Pancreas (tissue), 10 donors: ENCODE results near the gene RGP1. TPM values are rescaled to one million over a fixed set of nuclear protein-coding genes. Genes with fewer than 3 reads are reported as not detected.

Experiments used
- ATAC-seq, 4 donors: fragments of 200-7000 bp; cut with Tn5 transposase; one replicate each; pipeline versions ENCODE4 v1.8.0 to v1.9.1; 2020; ENCODE audit warnings: mild to moderate bottlenecking in 4 of 4, moderate library complexity in 4 of 4
- DNase-seq, 6 donors: peaks; one replicate each; pipeline ENCODE4 v3.0.0-alpha.2; 2020
- FAIRE-seq: peaks from 2 replicates; lab custom pipeline; 2012; peaks lifted over from hg19 to GRCh38; lab: Jason Lieb, UNC
- H3K27ac ChIP-seq, 4 donors: fragments of 200-600 bp; sonication (generic); 1 replicate in 3 of 4; 2 replicates in 1 of 4; pipeline versions ENCODE4 v1.5.0 to v1.8.0; 2020
- H3K27me3 ChIP-seq, 4 donors: fragments of 200-600 bp; one replicate each; pipeline ENCODE4 v1.8.0; 2021
- H3K36me3 ChIP-seq, 3 donors: fragments of 200-600 bp; sonication (generic) in 1 of 3; one replicate each; pipeline versions ENCODE4 v1.5.0 to v1.8.0; 2020 to 2021
- H3K4me1 ChIP-seq, 3 donors: fragments of 200-600 bp; one replicate each; pipeline ENCODE4 v1.8.0; 2021
- H3K4me3 ChIP-seq, 4 donors: fragments of 200-600 bp; sonication (generic) in 2 of 4; one replicate each; pipeline versions ENCODE4 v1.5.0 to v1.8.0; 2020 to 2021
- H3K9me3 ChIP-seq, 4 donors: fragments of 200-600 bp; one replicate each; pipeline ENCODE4 v1.8.0; 2021
- WGBS, 2 donors: extraction: QIAGEN DNeasy Blood & Tissue Kit; methylation state at CpG; one replicate each; pipeline ENCODE4 v1.1.7; 2013; 5-methylcytosine and 5-hydroxymethylcytosine counted together
- intact Hi-C, 3 donors: fragments of 100-400 bp; cut with DNase I; formaldehyde crosslinking; loops; one replicate each; pipeline versions ENCODE4 v1.11.1 to v1.14.2; 2022
- polyA plus RNA-seq, 2 donors: library from polyadenylated mRNA; stranded (reverse); fragments of 200-250 nt; gene quantifications; one replicate each; pipeline ENCODE4 v1.2.3, GENCODE V29; 2013
- total RNA-seq, 6 donors: library from RNA; stranded (reverse); fragmentation: NEBNext Ultra II Directional in 4 of 6; extraction: Animal tissue kit (Norgen Biotek cat#: 25700) in 4 of 6; gene quantifications; one replicate each; pipeline versions ENCODE4 v1.2.1 to v1.2.4, GENCODE V29; 2021 to 2023
- TF ChIP-seq, protein P1 (sequence below), 4 donors: fragments of 200-600 bp; sonication (generic) in 3 of 4; IDR thresholded peaks; one replicate each; pipeline versions ENCODE4 v1.5.0 to v1.8.0; 2021; ENCODE audit warnings: antibody characterized with exemption in 4 of 4
- donor health status: healthy with polysubstance abuse.
- donor health status: DM: no; HTN: no; CAD: no; lungs with moderate emphysema.
- donor health status: DM: no; HTN: no; CAD: no.
- donor health status: control.
- donor health status: control.
- donor health status: Bipolar disorder and iron deficiency.
- donor health status: DM: yes; HTN: yes; CAD: no.
- donor health status: DM: no; HTN: no; CAD: no.
- donor health status: DM: no; HTN: no; CAD: no.
- donor health status: DM: yes; HTN: yes; CAD: no.

The RGP1 gene
- total and polyA plus RNA-seq, 8 donors, result 6.8 to 18.3 (median 13.8) TPM

DNA sequence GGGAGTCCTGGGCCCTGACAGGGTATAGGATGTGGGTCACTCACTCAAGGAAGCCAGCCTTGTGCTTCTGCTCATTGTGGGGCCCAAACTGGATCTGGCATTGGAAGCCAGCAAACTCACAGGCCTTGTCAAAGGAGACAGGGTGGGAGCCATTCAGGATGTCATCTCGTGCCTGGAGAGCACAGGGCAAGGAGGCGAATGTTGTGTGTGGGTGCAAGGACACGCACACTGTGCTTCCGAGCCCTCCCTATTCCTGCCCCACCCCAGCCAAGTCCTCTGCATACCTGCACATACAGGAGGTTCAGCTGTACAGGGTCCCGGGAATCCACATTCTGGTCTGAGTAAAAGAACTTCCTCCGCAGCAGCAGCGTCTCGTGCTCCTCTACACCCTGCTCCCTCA, 25.2 kb upstream of the RGP1 start:
- Histone ChIP-seq H3K27me3 (no peaks in the 10 kb centered on the region), H3K27ac (no peak overlapping the region), H3K36me3 (peaks cover 10 to 67% (median 55%) of the 10 kb centered on the region in 3 donors), H3K9me3 (no peaks in the 10 kb centered on the region), H3K4me3 (no peak overlapping the region), H3K4me1 (peaks cover under 1 to 10% (median 4%) of the 10 kb centered on the region in 3 donors)
- TF ChIP-seq, protein P1, sequence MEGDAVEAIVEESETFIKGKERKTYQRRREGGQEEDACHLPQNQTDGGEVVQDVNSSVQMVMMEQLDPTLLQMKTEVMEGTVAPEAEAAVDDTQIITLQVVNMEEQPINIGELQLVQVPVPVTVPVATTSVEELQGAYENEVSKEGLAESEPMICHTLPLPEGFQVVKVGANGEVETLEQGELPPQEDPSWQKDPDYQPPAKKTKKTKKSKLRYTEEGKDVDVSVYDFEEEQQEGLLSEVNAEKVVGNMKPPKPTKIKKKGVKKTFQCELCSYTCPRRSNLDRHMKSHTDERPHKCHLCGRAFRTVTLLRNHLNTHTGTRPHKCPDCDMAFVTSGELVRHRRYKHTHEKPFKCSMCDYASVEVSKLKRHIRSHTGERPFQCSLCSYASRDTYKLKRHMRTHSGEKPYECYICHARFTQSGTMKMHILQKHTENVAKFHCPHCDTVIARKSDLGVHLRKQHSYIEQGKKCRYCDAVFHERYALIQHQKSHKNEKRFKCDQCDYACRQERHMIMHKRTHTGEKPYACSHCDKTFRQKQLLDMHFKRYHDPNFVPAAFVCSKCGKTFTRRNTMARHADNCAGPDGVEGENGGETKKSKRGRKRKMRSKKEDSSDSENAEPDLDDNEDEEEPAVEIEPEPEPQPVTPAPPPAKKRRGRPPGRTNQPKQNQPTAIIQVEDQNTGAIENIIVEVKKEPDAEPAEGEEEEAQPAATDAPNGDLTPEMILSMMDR (IDR thresholded peaks at IDR 0.05), result no peak
- no peak for FAIRE-seq
- DNase-seq, result no peak
- WGBS, 2 donors, result 94 to 96% methylated on average over 8 of the region's 8 CpGs
- intact Hi-C loops, result no loop called here
- ATAC-seq, result no peak

GRCh38 chr9:35725362-35725761, 23.7 kb upstream of the RGP1 start:
- Histone ChIP-seq H3K4me1 (peaks cover 8 to 23% (median 10%) of the 10 kb centered on the region in 3 donors), H3K27me3 (no peaks in the 10 kb centered on the region), H3K27ac (no peak overlapping the region), H3K9me3 (no peaks in the 10 kb centered on the region), H3K36me3 (peaks cover 3 to 53% (median 41%) of the 10 kb centered on the region in 3 donors), H3K4me3 (no peak overlapping the region)
- WGBS, 2 donors, result 91 to 93% methylated on average over 11 of the region's 11 CpGs
- intact Hi-C loops, result no loop called here
- TF ChIP-seq, protein P1 (IDR thresholded peaks at IDR 0.05), result no peak
- FAIRE-seq, result no peak
- no peak for DNase-seq
- ATAC-seq, result no peak

GRCh38 chr9:35726931-35727330, 22.2 kb upstream of the RGP1 start:
- Histone ChIP-seq H3K36me3 (peaks cover 3 to 37% (median 26%) of the 10 kb centered on the region in 3 donors), H3K27ac (no peak overlapping the region), H3K9me3 (no peaks in the 10 kb centered on the region), H3K27me3 (no peaks in the 10 kb centered on the region), H3K4me1 (peaks cover 15 to 31% (median 18%) of the 10 kb centered on the region in 3 donors), H3K4me3 (no peak overlapping the region)
- no peak for FAIRE-seq
- intact Hi-C loops, result no loop called here
- no peak for DNase-seq
- TF ChIP-seq, protein P1 (IDR thresholded peaks at IDR 0.05), result no peak
- 67 to 77% methylated on average over 3 of the region's 3 CpGs for WGBS, 2 donors
- no peak for ATAC-seq

DNA sequence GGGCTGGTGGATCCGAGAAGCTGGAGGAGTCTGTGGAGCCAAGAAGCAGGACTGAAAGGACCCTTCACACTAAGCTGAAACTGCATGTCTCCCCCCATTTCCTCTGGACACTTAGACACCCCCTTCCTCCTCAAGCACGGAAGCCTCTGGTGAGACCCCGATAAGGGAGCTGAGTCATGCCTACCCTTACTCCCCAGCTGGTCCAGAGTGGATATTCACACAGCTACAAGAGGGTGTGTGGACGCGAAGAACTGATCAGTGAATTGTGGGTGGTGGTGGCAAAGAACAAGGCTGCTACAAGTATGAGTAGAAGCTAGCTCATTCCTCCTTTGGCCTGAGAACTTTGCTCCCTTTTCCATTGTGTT, 21.4 kb upstream of the RGP1 start:
- H3K4me1 ChIP-seq, result peaks cover 15 to 31% (median 18%) of the 10 kb centered on the region in 3 donors
- peak overlapping the region in 1 of 4 donors; percentile 28 for H3K27ac ChIP-seq
- intact Hi-C loops, result no loop called here
- no peaks in the 10 kb centered on the region for H3K27me3 ChIP-seq
- DNase-seq (no peak), FAIRE-seq (no peak), ATAC-seq (no peak)
- H3K36me3 ChIP-seq, result peaks cover 3 to 30% (median 20%) of the 10 kb centered on the region in 3 donors
- H3K4me3 ChIP-seq, result peak overlapping the region in 1 of 4 donors; percentile 23
- H3K9me3 ChIP-seq, result no peaks in the 10 kb centered on the region
- 65% methylated on average over 5 of the region's 5 CpGs for WGBS, 2 donors
- TF ChIP-seq, protein P1 (IDR thresholded peaks at IDR 0.05), result no peak
